Esophagus muscularis mucosa (tissue), 4 donors: ENCODE results near the gene RNU7-1. TPM values are rescaled to one million over a fixed set of nuclear protein-coding genes. Genes with fewer than 3 reads are reported as not detected.
A peak's percentile ranks its signal among the peaks of the same experiment; 100 is the strongest.

Experiments used
- DNase-seq: peaks from one replicate; pipeline ENCODE4 v3.0.0-alpha.2; 2017; ENCODE audit errors: extremely low spot score
- H3K27ac ChIP-seq, 4 donors: fragments of 200-600 bp; sonication (generic); replicated peaks in 1 of 4; 1 replicate in 3 of 4; 2 replicates in 1 of 4; pipeline ENCODE4 v1.5.1; 2016 to 2019; ENCODE audit warnings: mild to moderate bottlenecking in 1 of 4
- H3K27me3 ChIP-seq, 4 donors: fragments of 200-600 bp; sonication (generic); one replicate each; pipeline versions ENCODE4 v1.5.1 to v1.6.0; 2016 to 2019
- H3K36me3 ChIP-seq, 4 donors: fragments of 200-600 bp; sonication (generic); one replicate each; pipeline ENCODE4 v1.5.1; 2016 to 2019
- H3K4me1 ChIP-seq, 4 donors: fragments of 200-600 bp; sonication (generic); one replicate each; pipeline ENCODE4 v1.5.1; 2016 to 2019
- H3K4me3 ChIP-seq, 4 donors: fragments of 200-600 bp; sonication (generic); 1 replicate in 2 of 4; 2 replicates in 2 of 4; pipeline ENCODE4 v1.5.1; 2016 to 2019; ENCODE audit warnings: mild to moderate bottlenecking in 4 of 4, moderate library complexity in 1 of 4
- H3K9me3 ChIP-seq, 4 donors: fragments of 200-600 bp; sonication (generic); 1 replicate in 3 of 4; 2 replicates in 1 of 4; pipeline ENCODE4 v1.5.1; 2016 to 2019
- CTCF ChIP-seq, 3 experiments: fragments of 200-600 bp in 2 of 3; fragments of 450-650 bp in 1 of 3; sonication (generic) in 2 of 3; IDR thresholded peaks; one replicate each; pipeline ENCODE4 v1.5.1; 2017 to 2019; ENCODE audit warnings: antibody characterized with exemption in 3 of 3, mild to moderate bottlenecking in 2 of 3, moderate library complexity in 1 of 3
- EP300 ChIP-seq: sonication (generic); formaldehyde crosslinking; IDR thresholded peaks from one replicate; pipeline ENCODE4 v1.6.1; 2017; ENCODE audit warnings: antibody characterized with exemption
- POLR2A ChIP-seq: fragments of 450-650 bp; IDR thresholded peaks from one replicate; pipeline ENCODE4 v1.6.1; 2017; ENCODE audit warnings: antibody characterized with exemption, moderate library complexity, mild to moderate bottlenecking, low read depth
- POLR2AphosphoS5 ChIP-seq, 2 donors: sonication (generic); formaldehyde crosslinking; IDR thresholded peaks; one replicate each; pipeline ENCODE4 v1.6.1; 2017; ENCODE audit warnings: antibody characterized with exemption in 2 of 2
- WGBS: methylation state at CpG from one replicate; pipeline ENCODE4 v1.1.5; 2018; 5-methylcytosine and 5-hydroxymethylcytosine counted together
- intact Hi-C: fragments of 100-400 bp; cut with DNase I; formaldehyde crosslinking; loops from one replicate; pipeline ENCODE4 v1.15.1; 2023
- total RNA-seq, 4 donors: library from RNA; depleted of rRNA; stranded (reverse); fragments of >200 nt; gene quantifications; one replicate each; pipeline versions ENCODE4 v1.1.0 to v1.2.1, GENCODE V29; 2016

The RNU7-1 gene
- total RNA-seq, 4 donors from 2014 or later = not detected

DNA sequence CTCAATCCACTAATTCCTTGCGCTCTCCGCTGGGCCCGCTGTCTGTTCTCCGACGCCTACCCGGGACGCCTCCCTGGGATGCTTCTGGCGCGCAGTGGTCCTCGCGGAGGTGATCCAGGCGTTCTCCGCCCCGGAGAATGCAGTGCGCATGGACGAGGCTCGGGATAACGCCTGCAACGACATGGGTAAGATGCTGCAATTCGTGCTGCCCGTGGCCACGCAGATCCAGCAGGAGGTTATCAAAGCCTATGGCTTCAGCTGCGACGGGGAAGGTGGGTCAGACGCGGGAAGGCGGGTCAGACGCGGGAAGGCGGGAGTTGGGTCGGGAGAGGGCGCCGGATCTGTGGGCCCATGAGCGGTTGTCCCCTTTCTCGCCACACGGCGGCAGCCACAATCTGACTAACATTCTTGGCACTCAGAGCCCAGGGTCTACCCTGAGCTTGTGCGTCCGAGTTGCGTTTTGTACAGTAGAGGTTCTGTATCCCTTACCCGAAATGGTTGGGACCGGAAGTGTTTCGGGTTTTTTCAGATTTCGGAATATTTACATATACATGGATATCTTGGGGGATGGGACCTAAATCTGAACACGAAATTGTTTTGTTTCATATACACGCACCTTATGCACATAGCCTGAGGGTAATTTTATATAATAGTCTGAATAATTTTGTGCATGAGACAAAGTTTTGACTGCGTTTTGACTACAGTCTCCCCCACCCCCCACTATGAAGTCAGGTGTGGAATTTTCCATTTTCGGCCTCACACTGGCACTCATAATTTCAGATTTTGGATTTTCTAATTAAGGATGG lies 968 bp downstream of the RNU7-1 start:
- Histone ChIP-seq H3K4me3 (peak overlapping the region; percentile 69 to 77 (median 73)), H3K36me3 (peaks cover 0 to 45% (median 39%) of the 10 kb centered on the region in 4 donors), H3K4me1 (peaks cover 35 to 57% (median 55%) of the 10 kb centered on the region in 4 donors), H3K27ac (peak overlapping the region; percentile 91 to 97 (median 96)), H3K27me3 (no peaks in the 10 kb centered on the region), H3K9me3 (no peaks in the 10 kb centered on the region)
- WGBS = 4% methylated on average over 20 of the region's 48 CpGs
- intact Hi-C loops = loop anchor here (5.0 kb wide), 1 partner anchor 168 kb away; no protein-coding TSS in a partner anchor
- TF ChIP-seq EP300 = no peak
- TF ChIP-seq CTCF (IDR thresholded peaks at IDR 0.05) = peak; percentile 81 to 93 (median 91)
- peak; percentile 80 to 84 for TF ChIP-seq POLR2AphosphoS5 (IDR thresholded peaks at IDR 0.05)
- peak; percentile 98 for DNase-seq

- TF ChIP-seq EP300 (no peak), POLR2AphosphoS5 (IDR thresholded peaks at IDR 0.05) (no peak)
- intact Hi-C loops = loop anchor here (5.0 kb wide), 1 partner anchor 167 kb away; no protein-coding TSS in a partner anchor
- WGBS = 83% methylated on average over 9 of the region's 11 CpGs
- Histone ChIP-seq H3K4me3 (no peak overlapping the region), H3K27ac (peak overlapping the region in 3 of 4 donors; percentile 48 to 96 (median 91)), H3K36me3 (peaks cover 0 to 36% (median 30%) of the 10 kb centered on the region in 4 donors), H3K27me3 (no peaks in the 10 kb centered on the region), H3K4me1 (peaks cover 35 to 55% (median 48%) of the 10 kb centered on the region in 4 donors), H3K9me3 (no peaks in the 10 kb centered on the region)
- no peak for DNase-seq
Observed at GRCh38 chr12:6945613-6946012, 2.0 kb downstream of the RNU7-1 start.

DNA sequence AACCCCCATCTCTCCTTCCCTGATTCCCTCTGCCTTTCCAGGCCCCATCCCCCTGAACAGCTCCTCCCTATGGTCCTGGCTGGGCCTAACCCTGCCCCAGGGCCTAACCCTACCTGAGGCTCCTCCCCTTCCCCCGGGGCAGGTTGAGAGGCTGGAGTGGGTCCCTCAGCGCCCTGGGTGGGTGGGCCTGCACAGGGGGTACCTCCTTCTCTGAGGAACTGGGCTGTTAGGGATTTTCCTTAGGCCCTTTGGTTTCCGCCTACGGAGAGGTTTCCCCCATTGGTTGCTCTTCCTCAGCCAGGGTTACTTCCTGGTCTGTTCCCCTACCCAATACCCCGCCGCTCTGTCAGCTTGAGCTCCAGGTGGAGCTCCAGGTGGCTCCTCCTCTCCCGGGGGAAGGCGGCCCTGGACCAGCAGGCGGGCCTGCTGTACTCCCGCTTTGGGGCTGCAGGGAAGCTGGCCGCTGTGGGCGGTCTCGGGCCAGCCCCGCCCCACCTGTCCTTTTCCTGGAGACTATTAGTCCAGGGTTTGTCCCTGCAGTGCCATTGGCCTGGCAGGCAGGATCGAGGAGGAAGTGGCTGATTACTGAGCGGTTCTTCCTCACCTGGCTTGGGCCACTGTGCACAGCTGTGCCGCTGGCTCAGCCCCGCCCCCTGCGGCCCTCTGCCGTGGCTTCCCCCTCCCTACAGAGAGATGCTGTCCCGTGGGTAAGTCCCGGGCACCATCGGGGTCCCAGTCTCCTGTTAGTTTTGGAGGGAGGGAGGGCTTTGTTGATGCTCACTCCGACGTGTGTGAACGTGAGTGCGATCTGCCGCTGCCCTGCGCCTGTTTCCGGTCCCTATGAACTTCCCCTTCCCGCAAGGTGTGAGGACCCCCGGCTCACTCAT lies 2.7 kb downstream of the RNU7-1 start:
- intact Hi-C loops = loop anchor here (5.0 kb wide), 1 partner anchor 166 kb away; no protein-coding TSS in a partner anchor
- peaks cover 35 to 52% (median 46%) of the 10 kb centered on the region in 4 donors for H3K4me1 ChIP-seq
- peaks cover 0 to 30% (median 23%) of the 10 kb centered on the region in 4 donors for H3K36me3 ChIP-seq
- peak overlapping the region; percentile 4 to 46 (median 16) for H3K4me3 ChIP-seq
- peak; percentile 21 to 35 for TF ChIP-seq POLR2AphosphoS5 (IDR thresholded peaks at IDR 0.05)
- TF ChIP-seq EP300 = no peak
- DNase-seq = no peak
- H3K27me3 ChIP-seq = no peaks in the 10 kb centered on the region
- H3K27ac ChIP-seq = peak overlapping the region; percentile 20 to 96 (median 44)
- WGBS = 31% methylated on average over 27 of the region's 32 CpGs
- no peaks in the 10 kb centered on the region for H3K9me3 ChIP-seq

GRCh38 chr12:6946920-6947374 lies 3.3 kb downstream of the RNU7-1 start:
- intact Hi-C loops = loop anchor here (5.0 kb wide), 1 partner anchor 165 kb away; no protein-coding TSS in a partner anchor
- H3K4me3 ChIP-seq = peak overlapping the region in 2 of 4 donors; percentile 16 to 46
- no peaks in the 10 kb centered on the region for H3K27me3 ChIP-seq
- WGBS = 74% methylated on average over 8 of the region's 8 CpGs
- no peaks in the 10 kb centered on the region for H3K9me3 ChIP-seq
- H3K4me1 ChIP-seq = peaks cover 35 to 46% (median 42%) of the 10 kb centered on the region in 4 donors
- TF ChIP-seq EP300 = no peak
- no peak for TF ChIP-seq POLR2A
- no peak for TF ChIP-seq CTCF (IDR thresholded peaks at IDR 0.05)
- TF ChIP-seq POLR2AphosphoS5 (IDR thresholded peaks at IDR 0.05) = no peak
- DNase-seq = no peak
- H3K36me3 ChIP-seq = peaks cover 0 to 23% (median 16%) of the 10 kb centered on the region in 4 donors
- H3K27ac ChIP-seq = peak overlapping the region in 3 of 4 donors; percentile 20 to 96 (median 40)

DNA sequence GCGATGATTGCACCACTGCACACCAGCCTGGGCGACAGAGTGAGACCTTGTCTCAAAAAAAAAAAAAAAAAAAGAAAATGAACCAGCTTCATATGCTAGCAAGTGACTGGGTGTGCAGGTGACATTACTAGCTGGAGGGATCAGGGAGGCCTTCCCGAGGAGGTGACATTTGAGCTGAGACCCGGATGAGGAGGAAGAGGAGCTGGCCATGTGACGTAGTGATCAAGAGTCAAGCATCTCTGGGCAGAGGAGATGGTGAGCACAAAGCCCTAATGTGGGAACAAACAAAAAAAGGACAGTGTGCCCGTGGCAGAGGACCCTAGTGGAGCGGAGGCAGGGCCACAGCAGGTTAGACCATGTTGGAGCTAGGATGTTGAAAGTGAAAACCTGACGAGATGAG lies 4.0 kb downstream of the RNU7-1 start:
- no peak overlapping the region for H3K27ac ChIP-seq

More for the DNA sequence above, 4.0 kb downstream of the RNU7-1 start:
- Histone ChIP-seq H3K4me3 (no peak overlapping the region), H3K9me3 (no peaks in the 10 kb centered on the region), H3K36me3 (peaks cover 0 to 22% (median 12%) of the 10 kb centered on the region in 4 donors), H3K27me3 (no peaks in the 10 kb centered on the region), H3K4me1 (peaks cover 32 to 40% (median 35%) of the 10 kb centered on the region in 4 donors)
- 83% methylated on average over 8 of the region's 8 CpGs for WGBS
- TF ChIP-seq CTCF (IDR thresholded peaks at IDR 0.05) (no peak), EP300 (no peak), POLR2AphosphoS5 (IDR thresholded peaks at IDR 0.05) (no peak), POLR2A (no peak)
- intact Hi-C loops = loop anchor here (5.0 kb wide), 1 partner anchor 165 kb away; no protein-coding TSS in a partner anchor
- DNase-seq = no peak
